NCI-H460 (cell line): Measurements from ENCODE around the gene CT47A1. TPM values are rescaled to one million over a fixed set of nuclear protein-coding genes. Genes with fewer than 3 reads are reported as not detected.
"Not testable (repeated sequence)": the region's sequence is repeated elsewhere in the genome, so short reads cannot be mapped to it uniquely, and the experiment has no call there.

ENCODE experiments used
- DNase-seq: peaks from one replicate; pipeline ENCODE4 v3.0.0-alpha.2; 2016; ENCODE audit warnings: low read depth; ENCODE audit errors: extremely low read depth
- polyA plus RNA-seq: library from polyadenylated mRNA; depleted of rRNA; stranded (reverse); fragments of >200 nt; gene quantifications from 2 replicates; pipeline ENCODE4 v1.2.3, GENCODE V29; 2014; cell fraction: nucleus; rRNA removed
- small RNA-seq, 2 experiments: library from RNA; depleted of rRNA; stranded (forward); fragments of <200 nt; gene quantifications; one replicate each; pipeline ENCODE3, GENCODE V24; 2014
- total RNA-seq: library from RNA; depleted of rRNA; stranded (reverse); fragments of >200 nt; shearing (Covaris generic); gene quantifications from 2 replicates; pipeline ENCODE4 v1.2.3, GENCODE V29; 2014; rRNA removed

Gene CT47A1
- not detected in 2 replicates for total RNA-seq
- polyA plus RNA-seq, result not detected in 2 replicates

DNA sequence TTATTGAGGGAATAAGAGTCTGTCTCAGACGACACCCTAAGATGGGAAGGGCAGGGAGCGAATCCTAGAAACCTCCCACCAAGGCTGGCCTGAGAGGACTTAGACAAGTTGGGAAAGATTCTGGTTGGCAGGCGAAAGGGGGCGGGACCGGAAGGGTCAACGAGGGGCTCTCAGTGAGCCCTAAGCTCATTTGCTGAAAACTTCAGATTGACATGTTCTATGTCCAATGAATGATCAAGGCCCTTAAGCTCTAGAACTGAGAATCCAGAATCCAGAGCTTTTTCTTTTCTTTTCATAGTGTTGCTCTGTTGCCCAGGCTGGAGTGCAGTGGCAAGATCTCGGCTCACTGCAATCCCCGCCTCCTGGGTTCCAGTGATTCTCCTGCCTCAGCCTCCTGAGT is at the start of gene CT47A1:
TSS of gene CT47A1 (minus strand) at position 101 of the 400 bp plus-strand sequence. CDS start 231 bp downstream, outside the sequence.
- not testable (repeated sequence) for DNase-seq

- DNase-seq, result no peak
Measured at GRCh38 chrX:121032531-121032930, 47.0 kb upstream of the CT47A1 start.

DNA sequence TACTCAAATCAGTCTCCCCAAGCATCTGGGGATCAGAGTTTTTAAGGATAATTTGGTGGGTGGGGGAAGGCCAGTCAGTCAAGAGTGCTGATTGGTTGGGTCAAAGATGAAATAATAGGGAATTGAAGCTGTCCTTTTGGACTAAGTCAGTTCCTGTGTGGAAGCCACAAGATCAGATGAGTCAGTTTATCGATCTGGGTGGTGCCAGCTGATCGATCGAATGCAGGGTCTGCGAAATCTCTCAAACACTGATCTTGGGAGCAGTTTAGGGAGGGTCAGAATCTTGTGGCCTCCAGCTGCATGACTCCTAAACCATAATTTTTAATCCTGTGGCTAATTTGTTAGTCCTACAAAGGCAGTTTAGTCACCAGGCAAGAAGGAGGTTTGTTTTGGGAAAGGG is 44.5 kb upstream of the CT47A1 start:
- no peak for DNase-seq

- no peak for DNase-seq
Measured at GRCh38 chrX:121028419-121028818, 42.9 kb upstream of the CT47A1 start.

DNA sequence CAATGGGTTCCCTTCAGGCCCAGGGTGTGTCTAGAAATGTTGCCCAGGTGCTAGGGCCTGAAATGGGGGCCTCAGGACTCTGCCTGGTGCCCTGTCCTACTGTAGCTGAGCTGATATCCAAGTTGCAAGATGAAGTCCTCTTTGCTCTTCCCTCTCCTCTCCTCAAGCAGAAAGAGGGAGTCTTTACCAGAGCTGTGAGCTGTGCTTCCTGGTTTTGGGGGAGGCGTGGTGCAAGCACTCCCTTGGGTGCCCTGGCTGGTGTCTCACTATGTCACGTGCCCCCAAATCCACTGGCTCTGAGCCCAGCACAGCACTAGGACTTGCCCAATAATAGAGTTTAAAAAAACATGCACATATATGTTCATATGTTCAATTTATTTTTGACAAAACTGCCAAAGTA is 29.3 kb upstream of the CT47A1 start:
- no peak for DNase-seq

DNA sequence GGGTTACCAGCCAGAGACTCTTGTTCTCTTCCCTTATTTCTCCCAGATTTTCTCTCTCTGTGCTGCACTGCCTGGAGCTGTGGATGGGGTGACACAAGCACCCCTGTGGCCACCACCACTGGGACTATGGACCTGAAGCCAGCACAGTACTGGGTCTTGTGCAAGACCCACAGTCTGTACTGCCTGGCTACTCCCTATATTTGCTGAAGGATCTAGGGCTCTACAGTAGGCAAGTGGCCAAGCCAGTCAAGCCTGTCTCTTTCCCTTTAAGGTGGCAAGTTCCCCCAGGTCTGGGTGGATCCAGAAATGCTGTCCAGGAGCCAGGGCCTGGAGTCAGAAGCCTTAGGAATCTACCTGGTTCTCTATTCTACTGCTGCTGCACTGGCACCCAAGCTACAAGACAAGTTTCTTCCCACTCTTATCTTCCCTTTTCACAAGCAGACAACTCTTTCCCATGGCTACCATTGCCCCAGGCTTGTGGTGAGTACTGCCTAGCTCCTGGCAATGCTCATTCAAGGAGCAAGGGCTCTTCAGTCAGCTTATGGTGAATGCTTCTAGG is 28.4 kb upstream of the CT47A1 start:
- no peak for DNase-seq

- DNase-seq, result no peak
Measured at GRCh38 chrX:121011254-121011653, 25.7 kb upstream of the CT47A1 start.

GRCh38 chrX:121010218-121010617 is 24.7 kb upstream of the CT47A1 start:
- no peak for DNase-seq

DNA sequence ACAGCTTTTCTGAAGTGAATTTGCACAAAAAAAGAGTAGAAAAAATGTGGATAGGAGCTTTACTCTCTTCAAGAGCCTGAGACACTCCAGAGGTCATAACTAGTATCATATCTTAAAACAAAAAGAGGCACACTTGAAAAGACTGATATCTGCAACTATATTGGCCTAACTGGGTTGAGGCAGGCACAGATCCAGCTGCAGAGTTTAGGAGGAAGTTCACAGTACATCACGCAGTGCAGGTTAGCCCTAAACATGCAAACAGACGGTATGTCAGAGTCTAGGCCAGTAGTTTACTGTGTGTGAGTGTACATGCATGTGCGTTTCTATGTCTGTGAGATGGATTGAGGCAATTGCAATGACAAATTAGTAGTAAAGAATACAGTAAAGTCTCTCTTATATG is 24.2 kb upstream of the CT47A1 start:
- no peak for DNase-seq

- no peak for DNase-seq
Measured at GRCh38 chrX:121008920-121009319, 23.4 kb upstream of the CT47A1 start.

DNA sequence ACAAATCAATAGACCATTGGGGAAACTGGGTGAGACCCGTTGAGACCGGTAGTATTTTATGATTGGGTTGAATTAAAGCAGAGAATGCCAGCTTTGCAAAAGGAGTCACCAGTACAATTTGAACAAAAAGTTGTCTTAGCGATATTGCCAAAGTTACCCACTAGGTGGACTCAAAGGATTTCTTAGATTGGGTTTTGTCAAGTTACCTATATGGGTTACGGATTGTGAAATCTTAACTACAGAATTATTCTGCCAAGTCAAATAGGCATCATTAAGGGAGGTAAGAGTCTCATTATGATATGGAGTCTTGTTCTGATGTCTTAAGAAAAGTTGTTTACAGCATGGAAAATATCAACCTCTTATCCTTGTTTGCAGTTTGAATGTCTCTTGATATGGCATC is 15.0 kb upstream of the CT47A1 start:
- peak; percentile 21 for DNase-seq

DNA sequence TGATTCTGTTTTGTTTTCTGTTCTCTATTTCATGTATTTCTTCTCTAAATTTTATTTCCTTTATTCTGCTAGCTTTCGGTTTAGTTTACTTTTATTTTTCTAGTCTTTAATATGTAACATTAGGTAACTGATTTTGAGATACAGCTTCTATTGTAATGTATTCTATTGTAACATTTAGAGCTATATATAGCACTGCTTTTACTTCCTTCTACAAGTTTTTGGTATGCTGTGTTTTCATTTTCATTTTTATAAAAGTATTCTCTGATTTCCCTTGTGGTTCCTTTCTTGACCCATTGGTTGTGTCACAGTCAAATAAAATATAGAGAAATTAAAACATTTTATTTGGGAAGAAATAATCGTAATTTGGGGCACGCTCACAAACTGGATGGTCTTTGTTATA is 13.9 kb upstream of the CT47A1 start:
- DNase-seq, result no peak

DNA sequence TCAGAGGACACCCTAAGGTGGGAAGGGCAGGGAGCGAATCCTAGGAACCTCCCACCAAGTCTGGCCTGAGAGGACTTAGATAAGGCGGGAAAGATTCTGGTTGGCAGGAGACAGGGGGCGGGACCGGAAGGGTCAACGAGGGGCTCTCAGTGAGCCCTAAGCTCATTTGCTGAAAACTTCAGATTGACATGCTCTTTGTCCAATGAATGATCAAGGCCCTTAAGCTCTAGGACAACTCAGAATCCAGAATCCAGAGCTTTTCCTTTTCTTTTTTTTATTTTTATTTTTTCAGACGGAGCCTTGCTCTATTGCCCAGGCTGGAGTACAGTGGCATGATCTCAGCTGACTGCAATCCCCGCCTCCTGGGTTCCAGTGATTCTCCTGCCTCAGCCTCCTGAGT is 29.1 kb downstream of the CT47A1 start, which contains the start of gene CT47A7:
TSS of gene CT47A7 (minus strand) at position 101 of the 400 bp plus-strand sequence. CDS start 255 bp downstream, outside the sequence.
- not testable (repeated sequence) for DNase-seq

Small RNAs within 50 kb of the gene (small RNA-seq; reads per million reads assigned to genes)
- gene AL670379.1 (0 reads per million in 2 experiments), gene AL670379.10 (0 reads per million in 2 experiments), gene AL670379.11 (0 reads per million in 2 experiments), gene AL670379.12 (0 reads per million in 2 experiments), gene AL670379.2 (0 reads per million in 2 experiments), gene AL670379.3 (0 reads per million in 2 experiments), gene AL670379.4 (0 reads per million in 2 experiments), gene AL670379.5 (0 reads per million in 2 experiments), gene AL670379.6 (0 reads per million in 2 experiments), gene AL670379.7 (0 reads per million in 2 experiments), gene AL670379.8 (0 reads per million in 2 experiments), gene AL670379.9 (0 reads per million in 2 experiments)

Other genes with a start within 250 kb of the CT47A1 start
- gene CT47B1, start 109.9 kb downstream of the CT47A1 start, total RNA-seq, result not detected in 2 replicates
- not detected in 2 replicates for gene CT47A11, start 48.6 kb downstream of the CT47A1 start, total RNA-seq
- not detected in 2 replicates for gene CT47A10, start 43.7 kb downstream of the CT47A1 start, total RNA-seq
- not detected in 2 replicates for gene CT47A9, start 38.9 kb downstream of the CT47A1 start, total RNA-seq
- gene CT47A8, start 34.0 kb downstream of the CT47A1 start, total RNA-seq, result not detected in 2 replicates
- not detected in 2 replicates for gene CT47A7, start 29.2 kb downstream of the CT47A1 start, total RNA-seq
- not detected in 2 replicates for gene CT47A6, start 24.3 kb downstream of the CT47A1 start, total RNA-seq
- not detected in 2 replicates for gene CT47A5, start 19.4 kb downstream of the CT47A1 start, total RNA-seq
- not detected in 2 replicates for gene CT47A4, start 14.6 kb downstream of the CT47A1 start, total RNA-seq
- gene CT47A3, start 9.7 kb downstream of the CT47A1 start, total RNA-seq, result not detected in 2 replicates
- not detected in 2 replicates for gene CT47A2, start 4.8 kb downstream of the CT47A1 start, total RNA-seq
- 0.26 and 0.35 TPM in 2 replicates for gene GLUD2, start 61.9 kb upstream of the CT47A1 start, total RNA-seq